Activated T-cell treated with anti-CD3 and anti-CD28 coated beads for 24 hours (primary cell): ENCODE results near the gene ZNF846.
"Not testable (repeated sequence)": the region's sequence is repeated elsewhere in the genome, so short reads cannot be mapped to it uniquely, and the experiment has no call there.

Experiments
- DNase-seq: peaks from one replicate; pipeline ENCODE4 v3.0.0-alpha.2; 2020; ENCODE audit warnings: low read depth

Gene ZNF846

DNA sequence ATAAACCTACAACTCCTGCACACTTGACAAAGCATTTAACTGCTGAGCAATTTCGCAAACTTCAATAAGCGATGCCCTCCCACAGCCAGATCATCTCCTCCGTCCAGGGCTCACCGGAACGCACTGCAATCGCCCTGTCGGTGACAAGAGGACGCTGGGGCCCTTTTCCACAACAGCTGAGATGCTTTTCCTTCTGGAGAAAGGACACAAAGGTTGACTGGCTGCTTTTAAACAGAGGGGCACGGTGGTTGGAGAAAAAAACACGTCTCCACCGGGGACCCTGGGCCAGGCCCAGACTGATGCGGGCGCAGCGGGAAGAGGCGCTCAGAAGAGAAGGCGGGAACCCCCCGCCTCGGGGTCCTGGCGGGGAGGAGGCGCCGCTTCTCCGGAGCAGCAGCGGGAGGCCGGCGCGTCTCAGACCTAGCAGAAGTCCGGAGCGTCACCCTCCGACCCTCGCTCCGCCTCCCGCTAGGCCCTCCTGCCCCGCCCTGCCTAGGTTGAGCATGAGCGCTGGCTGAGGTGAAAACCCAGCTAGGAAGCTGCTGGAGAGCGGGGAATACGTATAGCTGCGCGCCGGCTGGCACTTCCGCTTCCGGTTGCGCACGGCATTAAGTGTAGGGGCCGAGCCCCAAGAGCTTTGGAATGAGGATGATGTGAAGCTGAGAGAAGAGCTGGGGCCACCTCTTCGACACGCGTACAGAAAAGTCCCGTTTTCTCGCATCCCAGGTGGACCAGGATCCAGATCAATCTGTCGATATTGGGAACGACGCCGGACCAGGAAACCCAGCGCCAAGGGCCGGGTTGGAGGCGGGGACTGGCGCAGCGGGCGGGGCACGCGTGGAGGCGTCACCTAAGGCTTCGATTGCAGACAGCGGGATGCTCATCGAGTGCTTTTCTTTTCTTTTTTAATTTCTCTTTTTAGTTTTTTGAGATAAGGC, at the start of gene ZNF846:
TSS of gene ZNF846 (minus strand) at position 564 of the 938 bp plus-strand sequence. CDS start 3,788 bp downstream, outside the sequence.
- DNase-seq, result peak; percentile 90

GRCh38 chr19:9818175-9818733, 49.7 kb upstream of the ZNF846 start:
- DNase-seq, result no peak

- no peak for DNase-seq
These were observed 42.6 kb upstream of the ZNF846 start for GRCh38 chr19:9811139-9811538.

GRCh38 chr19:9808855-9809824, 40.6 kb upstream of the ZNF846 start:
- DNase-seq, result no peak

DNA sequence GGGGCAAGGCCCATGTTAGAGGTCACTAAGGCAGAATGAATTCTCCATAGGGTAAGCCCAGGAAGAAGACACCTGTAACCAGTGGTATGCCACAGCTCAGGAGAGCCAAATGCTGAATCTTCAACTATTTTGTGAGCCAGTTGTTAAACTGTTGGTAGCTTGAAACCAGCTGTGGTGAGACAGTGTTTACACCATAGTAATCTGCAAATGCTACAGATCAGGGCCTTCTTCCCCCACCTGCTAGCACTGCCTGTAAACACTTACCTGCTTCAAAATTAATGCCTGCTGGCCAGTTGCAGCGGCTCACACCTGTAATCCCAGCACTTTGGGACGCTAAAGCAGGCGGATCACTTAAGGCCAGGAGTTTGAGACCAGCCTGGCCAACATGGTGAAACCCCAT, 38.3 kb upstream of the ZNF846 start:
- DNase-seq, result no peak

- DNase-seq, result no peak
These were observed 33.4 kb upstream of the ZNF846 start for GRCh38 chr19:9801976-9802375.

GRCh38 chr19:9799162-9799561, 30.6 kb upstream of the ZNF846 start:
- no peak for DNase-seq

DNA sequence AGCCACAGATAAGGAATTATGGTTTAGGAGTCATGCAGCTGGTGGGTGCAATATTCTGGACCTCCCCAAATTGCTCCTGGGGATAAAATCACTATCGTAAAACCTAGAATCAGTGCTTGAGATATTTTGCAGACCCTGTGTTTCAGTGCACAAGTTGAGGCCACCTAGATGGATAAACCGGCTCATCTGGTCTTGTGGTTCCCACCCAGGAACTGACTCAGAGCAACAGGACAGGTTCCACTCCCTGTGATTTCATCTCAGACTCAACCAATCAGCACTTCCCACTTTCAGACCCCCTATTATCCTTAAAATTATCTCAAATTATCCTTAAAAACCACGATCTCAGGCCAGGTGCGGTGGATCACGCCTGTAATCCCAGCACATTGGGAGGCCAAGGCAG, 29.3 kb upstream of the ZNF846 start:
- no peak for DNase-seq

DNA sequence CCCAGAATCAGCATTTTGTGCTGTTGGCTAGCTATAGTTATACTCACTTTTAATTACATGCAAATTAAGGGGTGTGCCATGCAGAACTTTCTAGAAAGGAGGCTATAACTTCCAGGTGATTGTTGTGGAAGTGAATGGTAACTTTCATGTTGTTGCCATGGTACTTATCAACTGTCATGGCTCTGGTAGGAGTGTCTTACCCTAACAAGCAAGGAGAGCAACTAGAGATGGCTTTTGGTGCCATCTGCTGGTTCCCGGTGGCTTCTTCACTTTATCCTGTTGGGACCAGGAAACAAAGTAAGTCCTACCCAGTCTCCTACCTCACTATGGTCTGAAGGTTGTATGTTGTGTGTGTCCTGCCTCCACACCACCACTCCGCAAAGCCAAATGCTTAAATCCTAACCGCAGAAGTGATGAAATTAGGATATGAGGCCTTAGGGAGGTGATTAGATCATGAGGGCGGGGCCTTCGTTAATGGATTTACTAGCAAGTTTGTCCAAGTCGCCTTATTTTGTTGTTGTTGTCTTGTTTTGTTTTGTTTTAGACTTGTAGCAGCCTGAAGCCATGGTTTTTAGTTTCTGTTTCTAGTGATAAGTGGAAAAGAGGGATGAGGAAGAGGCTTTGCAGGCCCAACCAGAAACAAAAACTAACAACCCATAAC, 27.7 kb upstream of the ZNF846 start:
- peak; percentile 79 for DNase-seq

GRCh38 chr19:9793071-9793591, 24.6 kb upstream of the ZNF846 start:
- peak; percentile 49 for DNase-seq

- peak; percentile 83 for DNase-seq
These were observed 23.9 kb upstream of the ZNF846 start for GRCh38 chr19:9792206-9793070.

DNA sequence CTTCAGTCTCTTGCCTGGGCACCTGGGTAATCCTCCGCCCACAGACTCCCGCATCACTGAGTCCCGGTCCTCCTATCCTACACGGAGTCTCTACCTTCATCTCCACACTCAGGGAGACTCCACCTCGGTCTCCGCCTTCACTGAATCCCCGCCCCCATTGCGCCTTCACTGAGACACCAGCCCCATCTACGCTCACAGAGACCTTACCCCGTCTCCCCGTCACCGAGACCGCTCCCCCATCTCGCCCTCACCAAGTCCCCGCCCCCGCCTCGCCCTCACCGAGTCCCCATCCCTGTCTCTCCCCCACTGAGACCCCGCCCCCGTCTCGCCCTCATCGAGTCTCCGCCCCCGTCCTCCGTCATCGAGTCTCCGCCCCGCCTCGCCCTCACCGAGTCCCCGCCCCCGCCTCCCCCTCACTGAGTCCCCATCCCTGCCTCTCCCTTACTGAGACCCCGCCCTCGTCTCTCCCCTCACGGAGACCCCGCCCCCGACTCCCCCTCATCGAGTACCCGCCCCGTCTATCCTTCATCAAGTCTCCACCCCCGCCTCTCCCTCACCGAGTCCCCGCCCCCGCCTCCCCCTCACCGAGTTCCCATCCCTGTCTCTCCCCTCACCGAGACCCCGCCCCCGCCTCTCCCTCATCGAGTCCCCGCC, 23.1 kb upstream of the ZNF846 start:
- DNase-seq, result peak; percentile 82

DNA sequence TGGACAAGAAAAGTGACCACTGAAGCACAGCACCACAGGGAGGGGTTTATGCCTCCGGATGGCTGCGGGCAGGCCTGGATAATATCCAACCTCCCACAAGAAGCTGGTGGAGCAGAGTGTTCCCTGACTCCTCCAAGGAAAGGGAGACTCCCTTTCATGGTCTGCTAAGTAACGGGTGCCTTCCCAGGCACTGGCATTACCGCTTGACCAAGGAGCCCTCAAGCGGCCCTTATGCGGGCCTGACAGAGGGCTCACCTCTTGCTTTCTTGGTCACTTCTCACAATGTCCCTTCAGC, 22.5 kb upstream of the ZNF846 start:
- not testable (repeated sequence) for DNase-seq

- DNase-seq, result not testable (repeated sequence)
These were observed 21.0 kb upstream of the ZNF846 start for GRCh38 chr19:9789579-9789978.

- no peak for DNase-seq
These were observed 20.5 kb upstream of the ZNF846 start for GRCh38 chr19:9789066-9789465.

DNA sequence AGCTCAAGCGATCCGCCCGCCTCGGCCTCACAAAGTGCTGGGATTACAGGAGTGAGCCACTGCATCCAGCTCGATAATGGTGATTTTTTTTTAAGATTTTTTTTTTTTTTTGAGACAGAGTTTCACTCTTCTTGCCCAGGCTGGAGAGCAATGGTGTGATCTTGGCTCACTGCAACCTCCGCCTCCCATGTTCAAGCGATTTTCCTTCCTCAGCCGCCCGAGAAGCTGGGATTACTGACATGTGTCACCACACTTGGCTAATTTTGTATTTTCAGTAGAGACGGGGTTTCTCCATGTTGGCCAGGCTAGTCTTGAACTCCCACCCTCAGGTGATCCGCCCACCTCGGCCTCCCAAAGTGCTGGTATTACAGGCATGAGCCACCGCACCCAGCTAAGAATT, 20.1 kb upstream of the ZNF846 start:
- not testable (repeated sequence) for DNase-seq

GRCh38 chr19:9786819-9787218, 18.3 kb upstream of the ZNF846 start:
- no peak for DNase-seq

DNA sequence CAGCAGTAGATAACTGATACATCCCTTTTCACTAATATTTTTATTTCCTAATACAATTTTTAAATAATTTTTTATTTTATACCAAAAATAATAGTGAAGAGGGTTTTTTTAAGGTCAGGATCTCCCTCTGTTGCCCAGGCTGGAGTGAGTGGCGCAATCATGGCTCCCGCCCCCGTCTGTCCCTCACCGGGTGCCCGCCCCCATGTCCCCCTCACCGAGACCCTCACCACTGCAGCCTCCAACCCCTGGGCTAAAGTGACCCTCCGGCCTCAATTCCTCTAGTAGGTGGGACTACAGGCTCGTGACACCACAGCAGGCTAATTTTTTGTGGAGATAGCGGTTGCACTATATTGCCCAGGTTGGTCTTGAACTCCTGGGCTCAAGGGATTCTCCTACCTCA, 17.8 kb upstream of the ZNF846 start:
- no peak for DNase-seq

- DNase-seq, result peak; percentile 95
These were observed 17.1 kb upstream of the ZNF846 start for GRCh38 chr19:9785367-9786331.
